Left kidney (tissue), 2 donors: Measurements from ENCODE around the gene TGDS. TPM values are rescaled to one million over a fixed set of nuclear protein-coding genes. Genes with fewer than 3 reads are reported as not detected.

Experiments
- DNase-seq: peaks from one replicate; pipeline ENCODE4 v3.0.0-alpha.2; 2013
- polyA plus RNA-seq: library from polyadenylated mRNA; unstranded; fragments of 120-200 nt; gene quantifications from one replicate; pipeline ENCODE4 v1.2.1, GENCODE V29; 2013; ENCODE audit not compliant: insufficient read length

TGDS gene
- polyA plus RNA-seq, 1 donor, result 25.5 TPM

DNA sequence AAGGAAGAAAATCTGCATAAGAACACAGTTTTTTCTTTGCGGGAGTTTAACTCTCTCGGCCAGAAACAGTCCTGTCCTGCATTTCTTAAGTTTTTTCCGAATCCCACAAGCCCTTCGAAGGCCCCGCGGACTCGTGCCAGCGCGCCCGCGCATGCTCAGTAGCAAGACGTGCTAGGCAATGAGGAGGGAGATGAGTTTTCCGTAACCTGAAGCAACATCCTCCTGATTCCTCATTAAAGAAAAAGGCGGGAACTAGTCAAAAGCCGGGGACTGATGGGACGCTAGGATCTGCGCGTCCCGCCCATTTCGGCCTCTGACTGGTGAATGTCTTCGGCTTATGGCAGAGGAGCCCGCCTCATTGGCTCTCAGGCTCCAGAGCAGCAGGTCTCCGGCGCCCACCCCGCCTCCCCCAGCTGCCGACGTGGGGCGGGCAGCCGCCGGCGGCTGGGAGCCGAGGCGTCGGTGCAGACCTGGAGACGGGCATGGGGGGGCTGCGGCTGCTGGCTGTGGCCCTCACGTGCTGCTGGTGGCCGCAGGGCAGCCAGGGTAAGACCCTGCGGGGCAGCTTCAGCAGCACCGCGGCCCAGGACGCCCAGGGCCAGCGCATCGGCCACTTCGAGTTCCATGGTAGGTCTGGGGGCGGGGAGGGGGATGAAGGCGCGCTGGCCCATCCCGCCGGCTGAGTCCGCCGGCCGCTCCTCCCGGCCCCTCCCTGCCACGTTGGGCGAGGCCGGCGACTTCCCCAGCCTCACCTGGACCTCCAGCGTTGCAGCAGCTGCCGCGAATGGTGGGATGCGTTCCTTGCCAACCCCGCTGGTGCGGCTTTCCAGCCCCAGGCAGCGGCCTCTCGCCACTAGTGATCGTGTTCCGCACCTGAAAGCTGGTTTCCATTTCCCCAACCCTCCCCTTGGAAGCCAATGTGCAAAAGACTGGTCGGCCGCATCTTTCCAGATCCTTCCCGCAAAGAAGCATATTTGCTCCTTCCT, 5.8 kb upstream of the TGDS start, which contains the start of gene GPR180:
TSS of gene GPR180 (plus strand) at position 412 of the 986 bp plus-strand sequence. CDS start at position 483, 71 bp downstream.
- DNase-seq, result peak; percentile 99

DNA sequence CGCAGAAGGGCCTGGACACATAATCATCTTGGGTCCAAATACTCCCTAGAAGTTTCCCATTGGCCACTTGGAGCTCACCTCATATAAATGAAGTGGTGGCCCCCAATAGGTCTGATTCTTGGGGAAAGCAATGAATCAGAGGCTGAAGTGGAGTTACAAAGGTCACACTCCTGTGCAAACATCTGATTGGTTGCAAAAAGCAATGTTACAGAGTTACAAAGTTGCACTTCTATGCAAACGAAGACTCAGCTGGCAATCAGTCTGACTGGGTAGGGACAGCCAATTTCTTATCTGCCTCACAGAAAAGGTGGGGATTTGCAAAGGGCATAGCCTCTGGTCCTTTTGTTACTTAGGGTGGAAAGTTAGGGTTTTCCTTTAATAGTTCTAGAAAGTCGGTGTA, 3.9 kb upstream of the TGDS start:
- DNase-seq, result no peak

DNA sequence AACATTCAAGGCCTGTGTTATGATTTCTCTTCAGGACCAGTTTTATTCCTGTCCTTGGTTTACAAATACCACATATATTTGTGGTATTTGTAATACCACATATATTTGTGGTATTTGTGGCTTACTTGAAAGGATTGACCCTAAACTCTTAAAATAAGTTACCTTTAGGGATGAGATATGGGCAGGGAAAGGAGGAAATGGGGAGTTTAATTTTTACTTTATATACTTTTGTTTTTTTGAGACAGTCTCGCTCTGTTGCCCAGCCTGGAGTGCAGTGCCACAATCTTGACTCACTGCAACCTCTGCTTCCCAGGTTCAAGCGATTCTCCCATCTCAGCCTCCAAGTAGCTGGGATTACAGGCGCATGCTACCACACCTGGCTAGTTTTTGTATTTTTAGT, 2.3 kb upstream of the TGDS start:
- no peak for DNase-seq

DNA sequence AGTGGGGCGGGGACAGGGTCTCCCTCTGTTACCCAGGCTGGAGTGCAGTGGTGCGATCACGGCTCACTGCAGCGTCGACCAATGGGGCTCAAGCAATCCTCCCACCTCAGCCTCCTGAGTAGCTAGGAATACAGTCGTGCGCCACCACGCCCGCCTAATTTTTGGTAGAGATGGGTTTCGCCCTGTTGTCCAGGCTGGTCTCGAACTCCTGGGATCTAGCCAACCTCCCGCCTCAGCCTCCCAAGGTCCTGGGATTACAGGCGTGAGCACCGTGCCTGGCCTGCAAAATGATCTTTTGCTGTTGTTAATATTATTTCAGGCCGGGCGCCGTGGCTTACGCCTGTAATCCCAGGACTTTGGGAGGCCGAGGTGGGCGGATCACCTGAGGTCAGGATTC, 621 bp upstream of the TGDS start:
- DNase-seq, result no peak

DNA sequence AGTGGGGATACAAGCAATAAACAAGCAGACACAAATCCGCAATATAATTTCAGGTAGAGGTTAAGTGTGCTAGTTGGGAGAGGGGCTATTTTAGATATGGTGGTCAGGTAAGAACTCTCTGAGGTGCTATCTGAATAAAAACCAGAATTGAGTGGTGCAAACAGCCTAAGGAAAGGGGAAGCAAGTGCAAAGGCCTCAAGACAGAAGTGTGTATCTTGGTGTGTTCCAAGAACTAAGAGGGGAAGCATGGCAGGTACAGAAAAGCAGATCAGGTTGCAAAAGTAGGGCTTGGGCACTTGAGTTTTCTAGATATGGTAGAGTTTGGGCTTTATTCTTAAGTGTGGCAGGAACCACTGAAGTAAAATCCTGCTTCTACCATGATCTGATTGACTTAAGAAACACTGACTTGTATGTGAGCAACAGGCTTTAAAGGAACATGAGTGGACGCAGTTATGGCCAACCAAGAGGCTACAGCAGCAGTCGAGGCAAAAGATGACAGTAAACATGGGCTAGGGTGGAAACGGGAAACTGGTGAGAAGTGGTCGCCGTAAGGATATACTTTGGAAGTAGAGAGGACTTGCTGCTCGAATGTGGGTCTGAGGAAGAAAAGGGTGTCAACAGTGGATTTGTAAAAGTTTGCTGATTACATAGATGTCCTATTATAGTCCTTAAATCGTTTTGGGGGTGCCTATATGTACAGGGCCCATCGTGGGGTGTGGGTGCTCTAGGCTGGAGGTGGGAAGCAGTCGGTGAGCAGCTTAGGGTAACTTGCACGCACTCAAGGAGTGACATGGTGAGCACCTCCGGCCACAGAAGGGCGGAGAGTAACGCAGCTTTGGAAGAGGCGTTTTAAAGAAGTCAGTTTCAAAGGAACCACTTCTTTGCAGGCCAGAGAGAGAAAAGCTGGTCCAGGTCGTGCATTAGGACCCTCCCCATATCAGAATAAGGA, 677 bp downstream of the TGDS start:
- no peak for DNase-seq

DNA sequence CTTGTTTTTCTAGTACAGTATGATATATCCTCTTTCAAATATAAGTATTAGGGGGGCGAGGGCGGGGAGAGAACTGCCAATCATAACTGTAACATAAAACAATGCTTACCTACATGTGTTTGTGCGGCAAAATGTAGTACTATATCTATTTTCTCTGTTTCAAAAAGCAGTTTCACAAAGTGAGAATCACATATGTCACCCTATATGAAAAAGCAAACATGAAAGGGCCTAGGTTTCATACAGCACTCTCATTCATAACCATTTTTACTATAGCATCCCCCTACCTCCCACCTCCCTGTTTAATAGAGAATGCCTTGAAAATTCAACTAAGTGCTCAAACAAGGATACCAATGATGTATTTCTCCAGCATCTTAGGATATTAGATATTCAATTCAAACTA, 5.2 kb downstream of the TGDS start:
- DNase-seq, result no peak

DNA sequence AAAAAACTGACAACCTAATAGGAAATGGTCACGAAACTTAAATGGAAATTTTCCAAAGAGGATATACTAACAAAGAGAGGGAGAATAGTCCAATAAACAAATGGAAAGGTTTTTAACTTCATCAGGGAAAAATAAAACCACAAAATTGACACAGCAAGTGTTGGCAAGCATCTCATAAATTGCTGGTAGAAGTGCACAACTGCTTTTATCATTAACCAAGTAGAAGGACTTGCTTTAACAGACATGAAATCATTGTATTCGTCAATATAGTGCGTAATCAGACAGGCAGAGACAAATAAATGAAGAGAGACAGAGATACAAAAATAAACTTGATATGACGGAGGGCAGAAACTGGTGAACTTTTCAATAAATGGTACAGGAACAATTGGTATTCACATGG, 7.4 kb downstream of the TGDS start:
- no peak for DNase-seq

DNA sequence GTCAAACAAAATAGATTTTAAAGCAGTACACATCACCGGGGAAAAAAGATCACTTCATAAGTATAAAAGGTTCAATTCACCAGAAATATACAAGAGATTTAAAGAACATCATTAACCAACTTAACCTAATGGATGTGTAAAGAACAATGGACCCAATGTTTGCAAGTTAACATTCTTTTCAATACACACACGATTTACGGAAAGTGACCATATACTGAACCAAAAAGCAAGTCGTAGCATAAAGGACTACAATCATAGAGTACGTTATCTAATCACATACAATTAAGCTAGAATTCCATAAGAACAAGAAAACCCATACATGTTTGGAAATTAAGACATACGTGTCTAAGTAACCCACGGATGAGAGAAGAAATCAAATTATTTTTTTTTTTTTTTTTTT, 9.6 kb downstream of the TGDS start:
- DNase-seq, result no peak

DNA sequence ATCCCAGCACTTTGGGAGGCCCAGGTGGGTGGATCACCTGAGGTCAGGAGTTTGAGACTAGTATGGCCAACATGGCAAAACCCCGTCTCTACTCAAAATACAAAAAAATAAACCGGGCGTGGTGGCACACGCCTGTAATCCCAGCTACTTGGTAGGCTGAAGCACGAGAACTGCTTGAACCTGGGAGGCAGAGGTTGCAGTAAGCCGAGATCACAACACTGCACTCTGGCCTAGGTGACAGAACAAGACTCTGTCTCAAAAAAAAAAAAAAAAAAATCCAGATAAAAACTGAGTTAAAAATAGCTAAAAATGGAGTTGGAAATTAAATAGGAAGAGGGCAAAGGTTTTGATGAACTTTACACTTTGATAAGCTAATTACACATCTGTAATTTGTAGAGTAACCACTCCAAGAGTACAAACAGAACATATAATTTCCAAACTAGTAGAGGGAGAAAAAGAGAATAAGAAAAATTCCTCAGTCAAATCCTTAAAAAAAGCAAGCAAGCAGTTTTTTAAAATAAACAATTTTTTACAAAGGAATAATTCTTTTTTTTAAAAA, 10.3 kb downstream of the TGDS start:
- DNase-seq, result no peak

DNA sequence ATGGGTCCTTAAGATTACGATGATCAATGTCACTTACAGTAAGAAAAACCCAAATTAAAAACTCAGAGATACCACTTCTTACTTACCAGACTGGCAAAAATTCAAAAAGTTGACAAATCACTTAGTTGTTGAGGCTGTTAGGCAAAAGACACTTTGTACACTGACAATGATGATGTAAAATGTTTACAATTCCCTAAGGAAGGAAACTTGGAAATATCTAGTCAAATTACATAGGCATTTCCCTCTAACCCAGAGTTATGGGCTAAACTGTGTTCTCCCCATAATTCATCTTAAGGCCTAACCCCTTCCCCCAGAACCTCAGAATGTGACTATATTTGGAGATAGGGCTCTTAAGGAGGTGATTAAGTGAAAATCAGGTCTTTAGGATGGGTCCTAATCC, 12.0 kb downstream of the TGDS start:
- DNase-seq, result no peak

DNA sequence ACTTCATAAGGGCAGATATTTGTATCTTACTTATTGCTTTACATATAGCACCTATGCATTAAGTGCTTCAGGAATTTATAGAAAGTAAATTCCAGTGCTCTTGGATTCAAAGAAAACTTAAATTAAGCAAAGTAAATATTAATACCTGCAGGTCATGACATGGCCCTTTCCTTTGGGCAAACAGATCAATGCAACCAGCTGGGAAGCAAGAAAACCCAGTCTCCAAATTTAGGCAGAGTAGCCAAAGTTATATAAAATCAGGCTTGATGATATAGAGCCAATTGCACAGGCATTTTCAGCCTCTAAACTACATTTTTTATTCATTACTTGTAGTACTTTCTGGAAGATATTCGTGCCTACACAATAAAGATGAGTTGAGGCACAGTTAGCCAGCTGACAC, 16.9 kb downstream of the TGDS start:
- no peak for DNase-seq

DNA sequence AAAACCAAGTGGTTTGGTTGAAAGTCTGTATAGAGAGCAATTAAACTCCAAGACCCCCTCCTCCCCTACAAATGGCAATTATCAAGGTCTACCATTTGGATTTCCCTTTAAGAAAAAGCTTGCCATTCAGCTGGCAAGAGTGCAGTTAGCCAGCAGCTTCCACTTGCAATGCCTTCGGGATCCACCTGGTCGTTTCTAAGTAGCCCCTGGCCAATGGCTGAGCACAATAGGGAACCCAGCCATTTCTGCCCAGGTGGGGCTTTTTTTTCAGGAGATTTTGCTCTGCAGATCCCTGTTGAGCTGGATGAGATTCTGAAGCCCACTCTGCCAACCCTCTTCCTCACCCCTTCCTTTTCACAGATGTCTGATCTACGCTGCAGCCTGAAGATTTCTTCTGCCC, 26.3 kb downstream of the TGDS start:
- no peak for DNase-seq

DNA sequence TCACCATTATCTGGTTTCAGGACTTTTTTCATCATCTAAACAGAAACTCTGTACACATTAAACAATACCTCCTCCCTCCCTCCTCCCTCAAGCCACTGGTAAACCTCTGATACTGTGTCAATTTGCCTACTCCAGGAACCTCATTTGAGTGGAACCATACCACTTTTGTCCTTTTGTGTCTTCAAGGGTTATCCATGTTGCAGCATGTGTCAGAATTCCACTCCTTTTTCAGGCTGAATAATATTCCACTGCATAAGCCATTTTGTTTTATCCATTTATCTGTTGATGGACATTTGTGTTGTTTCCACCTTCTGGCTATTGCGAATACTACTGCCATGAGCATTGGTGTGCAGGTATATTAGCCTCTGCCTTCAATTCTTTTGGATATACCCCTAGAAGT, 27.5 kb downstream of the TGDS start:
- no peak for DNase-seq

DNA sequence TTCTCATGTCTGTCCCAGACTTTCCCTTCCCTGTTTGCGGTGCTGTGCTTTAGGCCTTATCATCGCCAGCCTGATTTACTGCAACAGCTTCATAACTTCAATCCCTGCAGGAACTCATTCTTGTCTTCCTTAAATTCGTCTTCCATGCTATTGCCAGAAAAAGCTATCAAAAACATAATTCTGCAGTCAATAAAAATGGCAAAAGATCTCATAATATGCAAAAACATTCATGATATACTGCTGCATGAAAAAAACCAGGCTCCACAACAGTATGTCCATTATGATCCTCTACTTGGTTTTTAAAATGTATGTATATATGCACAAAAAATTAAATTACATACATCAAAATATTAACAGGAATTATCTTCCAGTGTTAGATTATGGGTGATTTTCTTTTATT, 28.4 kb downstream of the TGDS start:
- DNase-seq, result no peak

DNA sequence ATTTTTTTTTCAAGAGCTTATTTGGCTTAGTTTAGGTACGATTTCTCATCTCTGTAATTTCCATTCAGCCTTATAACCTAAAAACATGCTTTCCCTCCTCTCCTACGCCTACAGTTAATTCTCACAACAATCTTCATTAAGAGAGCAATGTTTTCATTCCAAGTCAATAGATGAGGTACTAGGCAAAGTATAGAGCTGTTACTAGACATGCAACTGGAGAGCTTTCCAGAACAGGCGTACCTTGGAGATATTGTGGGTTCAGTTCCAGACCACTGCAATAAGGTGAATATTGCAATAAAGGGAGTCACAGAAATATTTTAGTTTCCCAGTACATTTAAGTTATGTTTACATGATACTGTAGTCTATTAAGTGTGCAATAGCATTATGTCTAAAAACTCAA, 34.8 kb downstream of the TGDS start:
- DNase-seq, result no peak

DNA sequence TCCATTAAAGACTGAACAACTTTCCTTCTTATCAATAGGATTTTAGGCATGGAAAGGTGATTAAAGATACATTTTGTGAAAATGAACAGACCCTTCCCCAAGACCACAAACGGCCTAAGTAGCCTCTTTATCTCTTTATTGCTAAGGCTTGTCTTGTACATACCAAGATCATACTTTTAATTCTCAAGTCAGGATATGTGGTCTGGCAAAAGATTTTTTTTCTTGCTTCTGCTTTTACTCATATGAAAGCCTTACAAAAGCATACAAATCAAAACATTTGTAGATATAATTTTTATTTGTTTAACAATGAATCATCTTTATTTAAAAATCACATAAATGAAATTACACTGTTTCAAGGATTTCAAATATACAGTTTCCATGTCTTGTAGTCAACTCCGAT, 35.8 kb downstream of the TGDS start:
- no peak for DNase-seq

DNA sequence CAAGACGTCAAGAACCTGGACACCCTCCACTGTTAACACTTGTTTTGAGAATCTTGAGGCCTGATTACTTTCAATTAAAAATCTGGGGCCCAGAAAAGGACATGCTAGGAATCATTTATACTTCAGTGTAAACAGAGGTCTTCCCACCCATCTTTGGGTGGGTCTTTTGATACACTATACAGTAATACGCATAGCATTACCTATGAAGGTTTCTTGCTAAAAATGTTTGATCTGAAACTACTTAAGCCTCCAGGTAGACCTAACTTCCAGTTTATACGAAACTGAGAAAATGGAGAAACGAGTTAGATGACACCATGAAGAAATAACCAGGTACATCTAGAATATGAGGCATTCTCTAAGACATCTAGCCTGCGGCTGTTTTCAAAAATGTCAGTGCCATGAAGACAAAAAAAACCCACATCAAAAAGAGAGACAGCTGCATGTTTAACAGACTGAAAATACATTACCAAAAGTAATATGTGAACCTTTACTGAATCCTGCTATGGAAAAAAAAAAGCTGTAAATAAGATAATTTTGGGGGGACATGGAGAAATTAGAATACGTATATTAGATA, 36.6 kb downstream of the TGDS start:
- no peak for DNase-seq

DNA sequence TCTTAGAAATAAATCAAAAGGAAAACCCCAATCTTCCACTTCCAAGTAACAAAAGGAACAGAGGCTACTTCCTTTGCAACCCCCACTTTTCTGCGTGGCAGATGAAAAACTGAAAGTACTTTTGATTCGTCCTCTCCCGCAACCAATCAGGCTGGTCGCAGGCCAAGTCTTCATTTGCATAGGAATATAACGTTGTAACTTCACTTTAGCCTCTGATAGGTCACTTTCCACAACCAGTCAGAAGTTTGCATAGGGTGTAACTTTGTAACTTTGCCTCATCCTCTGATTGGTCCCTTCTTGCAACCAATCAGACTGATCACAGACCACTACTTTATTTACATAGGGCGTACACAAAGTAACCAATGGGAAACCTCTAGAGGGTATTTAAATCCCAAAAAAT, 37.2 kb downstream of the TGDS start:
- DNase-seq, result no peak

DNA sequence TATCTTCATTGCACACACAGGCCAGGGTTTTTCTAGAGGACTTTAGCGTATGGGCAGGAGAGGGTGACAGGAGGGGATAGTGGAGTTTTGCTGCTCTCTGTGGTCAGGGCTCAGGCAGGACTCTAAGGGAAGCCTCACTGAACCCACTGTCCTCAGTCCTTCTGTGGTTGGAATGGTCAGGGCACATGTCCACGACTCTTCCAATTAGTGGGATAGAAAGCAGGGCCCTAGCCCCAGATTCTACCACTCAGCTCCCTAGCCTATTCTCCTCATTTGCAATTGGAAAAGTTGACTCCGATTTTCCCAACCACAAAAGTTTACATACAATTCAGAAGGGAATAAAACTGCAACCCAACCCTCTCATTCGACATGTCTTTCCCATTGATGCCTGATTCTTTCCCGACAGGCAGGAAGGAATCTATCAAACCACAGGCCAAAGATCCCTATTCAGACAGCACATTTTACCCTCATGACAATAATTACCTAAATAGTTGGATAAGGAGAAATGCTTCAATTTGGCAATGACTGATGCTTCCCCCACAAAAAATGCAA, 38.2 kb downstream of the TGDS start:
- DNase-seq, result no peak

DNA sequence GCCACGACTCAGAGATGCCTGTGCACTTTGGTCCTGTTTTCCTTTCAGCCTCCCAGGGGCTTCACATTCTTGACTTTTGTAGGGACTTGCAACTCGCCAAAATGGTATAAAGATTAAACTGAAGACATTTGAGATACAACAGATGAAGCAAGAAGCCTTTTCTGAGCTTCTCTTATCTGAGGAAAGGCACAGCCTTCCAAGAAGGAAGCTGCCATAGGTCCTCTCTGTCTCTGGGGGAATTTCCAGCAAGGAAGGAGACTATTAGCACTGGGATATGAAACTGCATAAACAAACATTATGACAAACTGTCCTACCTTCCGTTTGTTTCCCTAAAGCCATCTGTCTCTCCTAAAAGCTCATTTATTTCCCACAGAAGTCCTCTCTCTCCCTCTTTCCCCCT, 39.3 kb downstream of the TGDS start:
- DNase-seq, result no peak

DNA sequence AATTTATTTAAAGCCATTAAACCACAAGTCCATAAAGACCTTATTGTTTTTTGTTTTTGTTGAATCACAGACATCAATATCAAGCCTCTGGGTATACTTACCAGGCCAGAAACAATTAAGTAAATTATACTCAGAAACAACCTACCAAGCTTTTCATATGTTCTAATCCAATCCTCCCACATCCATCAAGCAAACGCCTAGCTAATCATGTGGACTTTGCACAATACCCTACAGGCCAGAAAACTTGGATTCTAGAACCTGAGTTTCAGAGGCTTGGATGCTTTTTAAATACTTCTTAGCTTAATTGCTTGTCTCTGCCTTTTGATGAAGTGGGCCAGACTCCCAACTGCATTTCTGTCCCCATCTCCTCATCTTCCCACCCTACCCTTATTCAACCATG, 39.9 kb downstream of the TGDS start:
- no peak for DNase-seq

DNA sequence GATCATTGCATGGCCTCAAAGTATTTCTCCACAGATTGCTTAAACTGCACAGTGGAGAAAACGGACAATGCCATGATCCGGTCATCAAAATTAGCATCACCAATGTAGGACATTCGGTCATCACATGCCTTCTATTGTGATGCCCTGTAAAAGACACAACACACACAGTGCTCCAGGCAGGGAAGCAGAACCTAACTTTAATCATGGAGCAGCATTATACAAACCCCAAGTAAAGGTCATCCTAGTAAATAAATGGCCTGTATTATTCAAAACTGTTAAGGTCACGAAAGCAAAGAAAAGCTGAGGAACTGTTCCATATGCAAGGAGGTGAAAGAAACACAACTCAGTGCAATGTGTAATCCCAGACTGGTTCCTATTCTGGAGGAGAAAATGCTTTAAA, 42.2 kb downstream of the TGDS start:
- DNase-seq, result no peak
